MCF 10A (cell line): ENCODE data around the gene ZBTB7A. TPM values are rescaled to one million over a fixed set of nuclear protein-coding genes. Genes with fewer than 3 reads are reported as not detected.

ENCODE experiments used
- BruUV-seq: library from RNA; stranded (reverse); fragments of 400-500 nt; replicated peaks from 2 replicates; lab custom pipeline; 2021; lab: Mats Ljungman, UMichigan
- CTCF ChIA-PET: fragments of 300-600 bp; sonication (Branson Sonifier 250); formaldehyde crosslinking; extraction: SDS; loops from one replicate; lab custom pipeline; 2021; ENCODE audit warnings: antibody characterized with exemption, inconsistent platforms; lab: Yijun Ruan, JAX
- POLR2A ChIA-PET: fragments of 300-600, 350-650 bp; sonication (Branson Sonifier 250); formaldehyde crosslinking; extraction: SDS; loops from one replicate; lab custom pipeline; 2020; ENCODE audit warnings: antibody characterized with exemption, inconsistent platforms; lab: Yijun Ruan, JAX
- DNase-seq: peaks from one replicate; pipeline ENCODE4 v3.0.0-alpha.2; 2018; ENCODE audit not compliant: unreplicated experiment
- H3K27ac Mint-ChIP-seq: one replicate; pipeline ENCODE4 v1.8.0; 2022; ENCODE audit warnings: mild to moderate bottlenecking, low read depth, mixed read lengths; ENCODE audit not compliant: unreplicated experiment
- H3K27me3 Mint-ChIP-seq: one replicate; pipeline ENCODE4 v1.8.0; 2022; ENCODE audit warnings: mixed read lengths; ENCODE audit not compliant: insufficient read depth, unreplicated experiment
- H3K36me3 Mint-ChIP-seq: one replicate; pipeline ENCODE4 v1.8.0; 2022; ENCODE audit warnings: mild to moderate bottlenecking, moderate library complexity, mixed read lengths; ENCODE audit not compliant: insufficient read depth, unreplicated experiment
- H3K4me1 Mint-ChIP-seq: one replicate; pipeline ENCODE4 v1.8.0; 2022; ENCODE audit warnings: mixed read lengths; ENCODE audit not compliant: insufficient read depth, unreplicated experiment
- H3K4me3 Mint-ChIP-seq: one replicate; pipeline ENCODE4 v1.8.0; 2022; ENCODE audit warnings: mild to moderate bottlenecking, moderate library complexity, mixed read lengths; ENCODE audit not compliant: unreplicated experiment
- H3K9me3 Mint-ChIP-seq: one replicate; pipeline ENCODE4 v1.8.0; 2022; ENCODE audit warnings: mixed read lengths; ENCODE audit not compliant: unreplicated experiment
- CTCF ChIP-seq: fragments of 200-600 bp; IDR thresholded peaks from one replicate; pipeline ENCODE4 v1.8.0; 2022; ENCODE audit warnings: antibody characterized with exemption, mild to moderate bottlenecking; ENCODE audit not compliant: unreplicated experiment
- intact Hi-C: fragments of 100-400 bp; cut with micrococcal nuclease; formaldehyde crosslinking; loops from 2 replicates; pipeline ENCODE4 v1.14.1; 2022
- total RNA-seq: library from RNA; stranded (reverse); gene quantifications from 2 replicates; pipeline ENCODE4 v1.2.3, GENCODE V29; 2022

Gene ZBTB7A
- total RNA-seq, 1 experiment from 2014 or later, result 35.1 TPM

GRCh38 chr19:4037301-4037949 is 29.3 kb downstream of the ZBTB7A start:
- BruUV-seq, result no TSS peak
- DNase-seq, result no peak
- peaks cover 43% of the 10 kb centered on the region for H3K36me3 Mint-ChIP-seq
- H3K4me3 Mint-ChIP-seq, result no peak overlapping the region
- ChIA-PET CTCF (no interaction called here), POLR2A (no interaction called here)
- H3K9me3 Mint-ChIP-seq, result no peaks in the 10 kb centered on the region
- H3K4me1 Mint-ChIP-seq, result no peaks in the 10 kb centered on the region
- no peak for TF ChIP-seq CTCF
- no peaks in the 10 kb centered on the region for H3K27me3 Mint-ChIP-seq
- intact Hi-C loops, result no loop called here
- no peak overlapping the region for H3K27ac Mint-ChIP-seq

- BruUV-seq, result no TSS peak
- H3K36me3 Mint-ChIP-seq, result peaks cover 42% of the 10 kb centered on the region
These were observed 30.0 kb downstream of the ZBTB7A start for GRCh38 chr19:4036576-4037300.

DNA sequence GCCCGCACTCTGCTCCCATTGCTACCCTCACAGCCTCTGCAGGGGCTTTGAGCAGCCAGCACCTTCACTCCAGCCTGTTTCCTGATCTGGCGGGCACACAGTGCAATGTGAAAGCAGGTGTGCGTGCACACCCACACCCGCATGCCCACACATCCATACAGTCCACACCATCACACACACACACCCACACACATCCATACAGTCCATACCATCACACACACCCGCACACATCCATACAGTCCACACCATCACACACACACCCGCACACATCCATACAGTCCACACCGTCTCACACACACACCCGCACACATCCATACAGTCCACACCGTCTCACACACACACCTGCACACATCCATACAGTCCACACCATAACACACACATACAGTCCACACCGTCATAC is 31.1 kb downstream of the ZBTB7A start:
- H3K27ac Mint-ChIP-seq, result no peak overlapping the region
- no peaks in the 10 kb centered on the region for H3K9me3 Mint-ChIP-seq
- no TSS peak for BruUV-seq
- ChIA-PET POLR2A (no interaction called here), CTCF (interaction anchor here (0.5 kb wide), 1 partner anchor 674 kb away, joined by 3 read pairs; no protein-coding TSS in a partner anchor)
- TF ChIP-seq CTCF, result no peak
- H3K4me1 Mint-ChIP-seq, result no peaks in the 10 kb centered on the region
- H3K27me3 Mint-ChIP-seq, result no peaks in the 10 kb centered on the region
- no peak for DNase-seq
- peaks cover 40% of the 10 kb centered on the region for H3K36me3 Mint-ChIP-seq
- intact Hi-C loops, result no loop called here
- no peak overlapping the region for H3K4me3 Mint-ChIP-seq

More at GRCh38 chr19:4036576-4037300, 30.0 kb downstream of the ZBTB7A start:
- no peak overlapping the region for H3K4me3 Mint-ChIP-seq
- no peaks in the 10 kb centered on the region for H3K4me1 Mint-ChIP-seq
- TF ChIP-seq CTCF, result no peak
- intact Hi-C loops, result no loop called here
- no peaks in the 10 kb centered on the region for H3K9me3 Mint-ChIP-seq
- DNase-seq, result no peak
- ChIA-PET CTCF (no interaction called here), POLR2A (no interaction called here)
- H3K27me3 Mint-ChIP-seq, result no peaks in the 10 kb centered on the region
- H3K27ac Mint-ChIP-seq, result no peak overlapping the region

GRCh38 chr19:4035018-4035566 is 31.6 kb downstream of the ZBTB7A start:
- no TSS peak for BruUV-seq
- CTCF ChIA-PET, result interaction anchor here (0.5 kb wide), 1 partner anchor 674 kb away, joined by 3 read pairs; no protein-coding TSS in a partner anchor
- Mint-ChIP-seq H3K4me3 (no peak overlapping the region), H3K27me3 (no peaks in the 10 kb centered on the region), H3K9me3 (no peaks in the 10 kb centered on the region), H3K27ac (no peak overlapping the region), H3K36me3 (peaks cover 35% of the 10 kb centered on the region), H3K4me1 (no peaks in the 10 kb centered on the region)
- no peak for DNase-seq
- POLR2A ChIA-PET, result no interaction called here
- intact Hi-C loops, result no loop called here
- no peak for TF ChIP-seq CTCF
